G401 (cell line): ENCODE measurements around the gene HERPUD1. TPM values are rescaled to one million over a fixed set of nuclear protein-coding genes. Genes with fewer than 3 reads are reported as not detected.

Experiments used
- DNase-seq: peaks from one replicate; pipeline ENCODE4 v3.0.0-alpha.2; 2015; ENCODE audit warnings: low spot score
- in situ Hi-C: cut with HindIII; loops from 2 replicates; pipeline ENCODE4 v1.10.0; 2016; ENCODE audit warnings: low sequenced_read_pairs, mixed read lengths
- total RNA-seq: library from RNA; depleted of rRNA; stranded (reverse); fragments of >200 nt; shearing (Covaris generic); gene quantifications from 2 replicates; pipeline ENCODE4 v1.2.3, GENCODE V29; 2014

HERPUD1 gene
- total RNA-seq, 1 experiment from 2014 or later, result 75.8 TPM

GRCh38 chr16:56909527-56909979 lies 22.4 kb upstream of the HERPUD1 start:
- in situ Hi-C loops, result no loop called here
- DNase-seq, result no peak

- no peak for DNase-seq
- in situ Hi-C loops, result no loop called here
Measured at GRCh38 chr16:56910112-56910511, 21.8 kb upstream of the HERPUD1 start.

GRCh38 chr16:56910654-56911539 lies 21.0 kb upstream of the HERPUD1 start:
- no peak for DNase-seq
- in situ Hi-C loops, result no loop called here

GRCh38 chr16:56911771-56912571 lies 20.0 kb upstream of the HERPUD1 start:
- DNase-seq, result no peak

GRCh38 chr16:56912746-56913708 lies 18.9 kb upstream of the HERPUD1 start:
- in situ Hi-C loops, result no loop called here
- no peak for DNase-seq

More at GRCh38 chr16:56911771-56912571, 20.0 kb upstream of the HERPUD1 start:
- in situ Hi-C loops, result no loop called here

- DNase-seq, result no peak
- in situ Hi-C loops, result no loop called here
Measured at GRCh38 chr16:56914896-56915295, 17.0 kb upstream of the HERPUD1 start.

GRCh38 chr16:56915336-56916119 lies 16.4 kb upstream of the HERPUD1 start:
- DNase-seq, result no peak
- in situ Hi-C loops, result no loop called here

- DNase-seq, result no peak
- in situ Hi-C loops, result no loop called here
Measured at GRCh38 chr16:56916571-56917403, 15.2 kb upstream of the HERPUD1 start.

- in situ Hi-C loops, result no loop called here
- no peak for DNase-seq
Measured at GRCh38 chr16:56918467-56919012, 13.4 kb upstream of the HERPUD1 start.

GRCh38 chr16:56919099-56919800 lies 12.7 kb upstream of the HERPUD1 start:
- in situ Hi-C loops, result no loop called here
- no peak for DNase-seq

GRCh38 chr16:56921571-56921970 lies 10.4 kb upstream of the HERPUD1 start:
- DNase-seq, result no peak
- in situ Hi-C loops, result no loop called here

- no peak for DNase-seq
- in situ Hi-C loops, result no loop called here
Measured at GRCh38 chr16:56923481-56924091, 8.4 kb upstream of the HERPUD1 start.

GRCh38 chr16:56927471-56927870 lies 4.5 kb upstream of the HERPUD1 start:
- no peak for DNase-seq
- in situ Hi-C loops, result no loop called here

- in situ Hi-C loops, result no loop called here
- DNase-seq, result no peak
Measured at GRCh38 chr16:56929639-56930038, 2.3 kb upstream of the HERPUD1 start.

GRCh38 chr16:56930486-56931270 lies 1.3 kb upstream of the HERPUD1 start:
- in situ Hi-C loops, result no loop called here
- DNase-seq, result no peak
